Trophoblast cell (in vitro differentiated cells and primary cell): ENCODE measurements around the gene MRTFA.

Experiments used
- DNase-seq, 2 donors: peaks; one replicate each; pipeline ENCODE4 v3.0.0-alpha.2; 2016
- H2AFZ ChIP-seq: 2 replicates; pipeline ENCODE4 v1.6.1; 2013; ENCODE audit warnings: low read length, moderate library complexity, mild to moderate bottlenecking; ENCODE audit not compliant: insufficient read depth, poor library complexity
- H2AK5ac ChIP-seq: 2 replicates; pipeline ENCODE4 v1.6.1; 2013; ENCODE audit warnings: mild to moderate bottlenecking, low read length
- H2BK120ac ChIP-seq: 2 replicates; pipeline ENCODE4 v1.6.1; 2013; ENCODE audit warnings: low read length, mild to moderate bottlenecking, moderate library complexity; ENCODE audit not compliant: insufficient read depth, poor library complexity
- H2BK12ac ChIP-seq: 2 replicates; pipeline ENCODE4 v1.6.1; 2013; ENCODE audit warnings: mild to moderate bottlenecking, low read length, moderate library complexity
- H2BK5ac ChIP-seq: 2 replicates; pipeline ENCODE4 v1.6.1; 2013; ENCODE audit warnings: low read length, low read depth, moderate library complexity, mild to moderate bottlenecking; ENCODE audit not compliant: poor library complexity
- H3K14ac ChIP-seq: 2 replicates; pipeline ENCODE4 v1.6.1; 2013; ENCODE audit warnings: mild to moderate bottlenecking, low read length
- H3K18ac ChIP-seq: 2 replicates; pipeline ENCODE4 v1.6.1; 2013; ENCODE audit warnings: mild to moderate bottlenecking, low read length
- H3K23ac ChIP-seq: 2 replicates; pipeline ENCODE4 v1.6.1; 2013; ENCODE audit warnings: low read length
- H3K27ac ChIP-seq: 2 replicates; pipeline ENCODE4 v1.5.1; 2013; ENCODE audit warnings: low read depth, mild to moderate bottlenecking, inconsistent platforms, low read length, moderate library complexity
- H3K27me3 ChIP-seq: 2 replicates; pipeline ENCODE4 v1.6.1; 2013; ENCODE audit warnings: inconsistent platforms, mild to moderate bottlenecking, low read length, moderate library complexity; ENCODE audit not compliant: insufficient read depth
- H3K36me3 ChIP-seq, 2 experiments: 1 replicate in 1 of 2; 2 replicates in 1 of 2; pipeline ENCODE4 v1.6.1; 2013; ENCODE audit warnings: low read length in 2 of 2, mild to moderate bottlenecking in 2 of 2, moderate library complexity in 1 of 2; ENCODE audit not compliant: insufficient read depth in 2 of 2, control insufficient read depth in 1 of 2
- H3K4ac ChIP-seq: 2 replicates; pipeline ENCODE4 v1.6.1; 2013; ENCODE audit warnings: low read depth, mild to moderate bottlenecking, low read length, moderate library complexity
- H3K4me1 ChIP-seq, 2 experiments: 1 replicate in 1 of 2; 2 replicates in 1 of 2; pipeline ENCODE4 v1.6.1; 2013; ENCODE audit warnings: low read length in 2 of 2, mild to moderate bottlenecking in 2 of 2, moderate library complexity in 1 of 2; ENCODE audit not compliant: insufficient read depth in 2 of 2, control insufficient read depth in 1 of 2
- H3K4me2 ChIP-seq: 2 replicates; pipeline ENCODE4 v1.6.1; 2013; ENCODE audit warnings: inconsistent platforms, mild to moderate bottlenecking, low read length, moderate library complexity
- H3K4me3 ChIP-seq: 2 replicates; pipeline ENCODE4 v1.5.1; 2013; ENCODE audit warnings: mild to moderate bottlenecking, low read depth, low read length, inconsistent platforms
- H3K79me1 ChIP-seq: one replicate; pipeline ENCODE4 v1.6.1; 2013; ENCODE audit warnings: low read length
- H3K79me2 ChIP-seq: 2 replicates; pipeline ENCODE4 v1.6.1; 2013; ENCODE audit warnings: low read length, mild to moderate bottlenecking; ENCODE audit not compliant: control insufficient read depth, insufficient read depth, poor library complexity
- H3K9ac ChIP-seq: 2 replicates; pipeline ENCODE4 v1.6.1; 2013; ENCODE audit warnings: mild to moderate bottlenecking, low read length
- H3K9me3 ChIP-seq: 2 replicates; pipeline ENCODE4 v1.6.1; 2013; ENCODE audit warnings: low read depth, mild to moderate bottlenecking, control low read depth, inconsistent platforms, low read length; ENCODE audit not compliant: insufficient read depth
- H4K12ac ChIP-seq: 2 replicates; pipeline ENCODE4 v1.6.1; 2013; ENCODE audit warnings: low read depth, mild to moderate bottlenecking, low read length, moderate library complexity
- H4K8ac ChIP-seq: 2 replicates; pipeline ENCODE4 v1.6.1; 2013; ENCODE audit warnings: low read depth, mild to moderate bottlenecking, low read length, moderate library complexity
- H4K91ac ChIP-seq: one replicate; pipeline ENCODE4 v1.6.1; 2013; ENCODE audit warnings: low read depth, mild to moderate bottlenecking, low read length, moderate library complexity
- WGBS: extraction: QIAGEN DNeasy Blood & Tissue Kit; methylation state at CpG from one replicate; pipeline ENCODE4 v1.1.7; 2013; ENCODE audit warnings: missing lambda C conversion rate; ENCODE audit not compliant: insufficient read length, insufficient coverage; ENCODE audit errors: extremely low coverage; 5-methylcytosine and 5-hydroxymethylcytosine counted together

Gene MRTFA

DNA sequence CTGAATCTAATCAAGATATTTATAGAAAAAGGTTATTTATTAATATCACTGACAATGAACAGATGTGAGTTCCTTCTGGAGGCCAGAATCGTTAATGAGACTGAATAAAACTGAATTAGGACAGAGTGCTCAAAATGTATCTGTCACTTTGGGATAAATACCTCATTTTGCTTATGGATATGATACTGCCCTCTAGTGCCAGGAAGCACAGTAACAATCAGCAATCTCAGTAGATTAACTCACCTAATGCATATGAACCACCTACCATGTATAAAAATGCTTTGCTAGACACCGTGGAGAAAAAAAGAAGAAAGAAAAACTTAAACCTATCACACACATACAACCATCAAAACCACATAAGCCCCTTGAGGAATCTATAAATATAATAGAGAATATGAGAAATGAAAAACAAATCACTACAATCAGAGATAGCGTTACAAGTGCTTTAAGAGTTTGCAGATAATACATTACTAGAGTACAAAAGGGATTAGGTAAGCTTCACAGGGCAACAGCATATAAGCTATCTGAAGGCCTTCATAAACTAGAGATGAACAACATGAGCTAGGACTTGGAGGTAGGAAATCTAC, 148.8 kb downstream of the MRTFA start:
- H4K12ac ChIP-seq: no peak overlapping the region
- no peak overlapping the region for H4K91ac ChIP-seq
- H4K8ac ChIP-seq: no peak overlapping the region
- H3K4me1 ChIP-seq: peaks cover 0 to 10% of the 10 kb centered on the region in 2 experiments
- no peak overlapping the region for H2BK120ac ChIP-seq
- H2BK5ac ChIP-seq: no peak overlapping the region
- no peak overlapping the region for H2AFZ ChIP-seq
- no peak overlapping the region for H3K14ac ChIP-seq
- H3K9ac ChIP-seq: no peak overlapping the region
- no peak overlapping the region for H3K23ac ChIP-seq
- no peaks in the 10 kb centered on the region for H3K79me2 ChIP-seq
- DNase-seq: peak in 1 of 2 donors; percentile 65
- no peaks in the 10 kb centered on the region for H3K9me3 ChIP-seq
- H3K27me3 ChIP-seq: no peaks in the 10 kb centered on the region
- peaks cover 5 to 12% of the 10 kb centered on the region in 2 experiments for H3K36me3 ChIP-seq
- no peak overlapping the region for H2BK12ac ChIP-seq
- no peak overlapping the region for H3K4ac ChIP-seq
- H2AK5ac ChIP-seq: no peak overlapping the region
- no peak overlapping the region for H3K4me2 ChIP-seq
- no peaks in the 10 kb centered on the region for H3K79me1 ChIP-seq
- WGBS: no CpG with 5 or more reads among the region's 3 CpGs
- H3K4me3 ChIP-seq: no peak overlapping the region
- no peak overlapping the region for H3K27ac ChIP-seq
- H3K18ac ChIP-seq: no peak overlapping the region

DNA sequence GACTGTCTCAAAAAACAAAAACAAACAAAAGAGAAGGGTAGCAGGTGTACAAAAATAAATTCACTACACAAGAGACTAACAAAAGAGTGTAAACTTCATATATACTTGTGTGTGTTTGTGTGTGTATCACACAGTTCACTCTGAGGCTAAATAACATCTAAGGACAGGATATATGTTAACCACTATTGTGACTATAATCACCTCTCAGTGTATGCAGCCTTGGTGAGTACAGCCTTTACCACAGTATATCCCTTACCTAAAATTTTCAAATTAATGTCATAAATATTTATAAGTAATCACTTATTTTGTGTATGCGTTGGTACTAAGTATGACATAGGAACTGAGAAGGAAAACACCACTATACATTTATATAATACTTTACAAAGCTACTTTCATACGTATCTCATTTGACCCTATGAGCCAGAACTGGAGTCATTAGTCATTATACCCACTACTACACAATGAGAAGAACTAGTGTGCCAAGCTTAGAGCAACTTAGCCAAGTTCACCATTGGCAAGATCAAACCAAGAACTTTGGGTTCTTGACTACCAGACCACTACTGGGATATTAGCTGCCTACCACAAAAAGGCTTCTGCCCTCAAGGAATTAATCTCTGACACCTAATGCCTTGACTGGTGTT, 149.4 kb downstream of the MRTFA start:
- no peak overlapping the region for H3K27ac ChIP-seq
- H3K9ac ChIP-seq: no peak overlapping the region
- peaks cover 0 to 11% of the 10 kb centered on the region in 2 experiments for H3K4me1 ChIP-seq
- no peak overlapping the region for H2BK12ac ChIP-seq
- H3K36me3 ChIP-seq: peaks cover 5 to 13% of the 10 kb centered on the region in 2 experiments
- no peaks in the 10 kb centered on the region for H3K9me3 ChIP-seq
- H3K4me2 ChIP-seq: no peak overlapping the region
- no peaks in the 10 kb centered on the region for H3K79me2 ChIP-seq
- no peak overlapping the region for H3K23ac ChIP-seq
- no peak overlapping the region for H4K91ac ChIP-seq
- H3K4ac ChIP-seq: no peak overlapping the region
- no peak overlapping the region for H3K18ac ChIP-seq
- no peak overlapping the region for H2BK5ac ChIP-seq
- H4K12ac ChIP-seq: no peak overlapping the region
- WGBS: no CpG with 5 or more reads among the region's 2 CpGs
- H3K79me1 ChIP-seq: no peaks in the 10 kb centered on the region
- no peak overlapping the region for H2BK120ac ChIP-seq
- no peak overlapping the region for H4K8ac ChIP-seq
- H2AK5ac ChIP-seq: no peak overlapping the region
- H3K27me3 ChIP-seq: no peaks in the 10 kb centered on the region
- DNase-seq: no peak
- no peak overlapping the region for H2AFZ ChIP-seq
- no peak overlapping the region for H3K14ac ChIP-seq
- H3K4me3 ChIP-seq: no peak overlapping the region

DNA sequence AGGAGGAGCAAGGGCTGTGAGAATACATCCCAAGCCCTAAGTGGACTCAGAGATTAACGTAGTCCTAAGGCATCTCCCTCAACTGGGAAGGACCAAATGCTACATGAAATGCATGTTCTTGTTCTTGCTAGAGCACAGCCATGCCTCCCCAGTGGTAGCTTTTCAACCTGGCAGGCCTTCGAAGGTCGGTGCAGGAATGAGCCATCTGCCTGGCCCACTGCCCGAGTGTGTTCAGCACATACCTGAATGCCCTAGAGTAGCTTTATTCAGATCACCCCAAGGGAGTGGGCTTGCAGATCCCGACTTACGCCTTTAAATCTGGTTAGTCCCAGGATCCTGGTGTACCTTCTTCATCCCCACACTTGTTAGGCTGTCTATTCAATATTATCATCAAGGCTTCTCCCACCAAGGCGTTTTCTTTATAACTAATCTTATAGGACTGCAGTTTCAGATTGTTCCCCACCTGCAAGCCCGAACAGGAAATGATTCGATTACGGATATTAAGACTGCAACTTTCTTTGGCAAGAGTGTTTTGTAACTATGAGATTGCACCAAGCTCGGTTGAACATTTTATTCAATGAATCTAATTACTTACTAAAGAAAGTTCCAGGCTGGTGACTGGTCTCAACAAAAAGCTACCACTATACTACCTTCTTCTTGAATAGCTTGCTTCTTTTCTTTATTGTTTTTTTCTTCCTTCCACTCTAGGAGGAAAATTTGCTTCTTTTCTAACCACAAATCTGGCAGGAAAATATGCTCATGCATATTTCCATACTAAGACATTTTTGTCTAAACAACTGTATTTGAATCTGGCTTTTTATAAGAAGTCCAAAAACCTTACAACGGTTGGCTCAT, 150.5 kb downstream of the MRTFA start:
- no peak overlapping the region for H4K91ac ChIP-seq
- DNase-seq: no peak
- H3K4me1 ChIP-seq: peaks cover under 1 to 8% of the 10 kb centered on the region in 2 experiments
- no peak overlapping the region for H4K12ac ChIP-seq
- no peak overlapping the region for H3K9ac ChIP-seq
- no peak overlapping the region for H3K4me2 ChIP-seq
- no peaks in the 10 kb centered on the region for H3K9me3 ChIP-seq
- H3K14ac ChIP-seq: no peak overlapping the region
- no peaks in the 10 kb centered on the region for H3K79me1 ChIP-seq
- H3K4ac ChIP-seq: no peak overlapping the region
- no peak overlapping the region for H3K23ac ChIP-seq
- peak overlapping the region; percentile 29 for H3K4me3 ChIP-seq
- no peak overlapping the region for H2BK120ac ChIP-seq
- no peak overlapping the region for H2BK12ac ChIP-seq
- no peaks in the 10 kb centered on the region for H3K79me2 ChIP-seq
- H2AK5ac ChIP-seq: no peak overlapping the region
- H3K27me3 ChIP-seq: no peaks in the 10 kb centered on the region
- WGBS: no CpG with 5 or more reads among the region's 12 CpGs
- no peak overlapping the region for H2AFZ ChIP-seq
- no peak overlapping the region for H4K8ac ChIP-seq
- H3K36me3 ChIP-seq: peaks cover 5 to 13% of the 10 kb centered on the region in 2 experiments
- H2BK5ac ChIP-seq: no peak overlapping the region
- H3K27ac ChIP-seq: no peak overlapping the region
- H3K18ac ChIP-seq: no peak overlapping the region

DNA sequence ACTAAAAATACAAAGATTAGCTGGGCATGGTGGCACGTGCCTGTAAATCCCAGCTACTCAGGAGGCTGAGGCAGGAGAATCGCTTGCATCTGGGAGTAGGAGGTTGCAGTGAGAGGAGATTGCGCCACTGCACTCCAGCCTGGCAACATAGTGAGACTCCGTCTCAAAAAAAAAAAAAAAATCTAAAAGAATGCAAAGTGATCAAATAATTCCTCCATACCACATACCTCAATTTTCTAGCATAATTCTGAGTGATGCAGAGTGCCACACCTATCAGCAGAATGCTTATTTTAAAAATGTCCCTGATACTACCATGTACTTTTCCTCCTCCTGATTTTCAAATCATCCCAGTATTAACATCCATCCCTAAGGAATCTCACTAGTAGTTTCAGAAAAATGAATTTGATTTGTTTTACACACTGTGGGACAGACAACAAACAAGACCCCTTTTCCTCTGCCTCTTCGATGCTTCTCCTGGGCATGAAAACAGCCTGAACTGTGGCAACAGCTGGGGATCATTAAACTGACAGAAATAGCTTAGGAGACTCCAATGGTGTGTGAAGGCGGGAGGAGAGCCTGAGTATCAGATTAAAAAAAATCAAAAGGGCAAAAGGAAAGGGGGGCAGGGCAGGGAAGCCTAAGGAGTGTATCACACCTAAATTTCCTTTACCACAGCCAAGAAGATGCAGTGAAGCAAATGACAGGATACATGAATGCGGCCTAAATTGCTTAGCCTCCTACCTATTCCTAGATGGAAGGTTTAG, 151.4 kb downstream of the MRTFA start:
- Histone ChIP-seq H3K23ac (no peak overlapping the region), H4K12ac (no peak overlapping the region), H3K18ac (no peak overlapping the region), H3K14ac (no peak overlapping the region), H3K4me1 (peaks cover 5 to 10% of the 10 kb centered on the region in 2 experiments), H3K27me3 (no peaks in the 10 kb centered on the region), H3K9me3 (no peaks in the 10 kb centered on the region), H3K4ac (no peak overlapping the region), H3K9ac (no peak overlapping the region), H3K4me3 (no peak overlapping the region), H4K8ac (no peak overlapping the region), H2AFZ (no peak overlapping the region), H2BK12ac (no peak overlapping the region), H3K79me1 (peaks cover 1% of the 10 kb centered on the region), H3K4me2 (no peak overlapping the region), H3K79me2 (peaks cover 1% of the 10 kb centered on the region), H2BK120ac (no peak overlapping the region), H3K36me3 (peaks cover 3 to 13% of the 10 kb centered on the region in 2 experiments), H2AK5ac (no peak overlapping the region), H3K27ac (no peak overlapping the region), H2BK5ac (no peak overlapping the region), H4K91ac (no peak overlapping the region)
- no CpG with 5 or more reads among the region's 7 CpGs for WGBS
- DNase-seq: peak; percentile 33 to 68
